ENCODE data around the gene ETV3.

Gene ETV3

DNA sequence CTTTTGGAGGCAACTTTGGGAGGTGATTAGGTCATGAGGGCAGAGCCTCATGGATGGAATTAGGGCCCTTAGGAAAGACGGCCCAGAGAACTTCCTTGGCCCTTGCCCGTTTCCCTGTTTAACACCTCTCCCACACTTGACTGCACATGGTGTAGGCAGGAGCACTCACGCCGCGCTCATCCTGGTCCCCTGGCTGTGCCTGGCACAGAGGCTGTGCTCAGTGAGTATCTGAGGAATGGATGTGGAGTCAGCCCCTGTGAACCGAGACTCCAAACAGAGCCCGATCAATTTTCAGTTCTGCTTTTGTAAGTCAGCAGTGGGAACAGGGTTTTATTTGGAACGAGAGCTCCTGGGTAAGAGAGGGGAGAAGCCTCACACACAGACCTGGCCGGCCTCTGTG, 29.8 kb upstream of the ETV3 start (continued):
- TF ChIP-seq ARNTL (CRISPR knock-in tag; IDR thresholded peaks at IDR 0.05; ENCODE audit: borderline replicate concordance, low read depth) (no peak), SNAI2 (CRISPR knock-in tag; IDR thresholded peaks at IDR 0.05) (no peak), ESRRG (CRISPR knock-in tag; IDR thresholded peaks at IDR 0.05) (no peak), GLIS3 (CRISPR knock-in tag; IDR thresholded peaks at IDR 0.05) (no peak)

GRCh38 chr1:157167437-157167836, 29.2 kb upstream of the ETV3 start:
- no peak for ATAC-seq
- TF ChIP-seq ARNTL (CRISPR knock-in tag; IDR thresholded peaks at IDR 0.05; ENCODE audit: borderline replicate concordance, low read depth) (no peak), ZFP3 (CRISPR knock-in tag; IDR thresholded peaks at IDR 0.05) (no peak), ZC3H10 (CRISPR knock-in tag; IDR thresholded peaks at IDR 0.05) (no peak), ZNF565 (CRISPR knock-in tag; conservative IDR thresholded peaks at IDR 0.05; ENCODE audit: low read depth) (no peak), RARB (CRISPR knock-in tag; IDR thresholded peaks at IDR 0.05) (no peak), OSR1 (CRISPR knock-in tag; IDR thresholded peaks at IDR 0.05) (no peak), CSDC2 (CRISPR knock-in tag; IDR thresholded peaks at IDR 0.05) (no peak), SNAI2 (CRISPR knock-in tag; IDR thresholded peaks at IDR 0.05) (no peak), TCF4 (CRISPR knock-in tag; IDR thresholded peaks at IDR 0.05; ENCODE audit: borderline replicate concordance) (no peak), POU6F1 (CRISPR knock-in tag; IDR thresholded peaks at IDR 0.05; ENCODE audit: borderline replicate concordance, low read depth) (no peak), TSHZ2 (CRISPR knock-in tag; IDR thresholded peaks at IDR 0.05) (no peak), PPARA (CRISPR knock-in tag; IDR thresholded peaks at IDR 0.05; ENCODE audit: borderline replicate concordance) (no peak), ISL1 (CRISPR knock-in tag; IDR thresholded peaks at IDR 0.05) (no peak), ZNF8 (CRISPR knock-in tag; IDR thresholded peaks at IDR 0.05) (no peak), ZFP30 (CRISPR knock-in tag; IDR thresholded peaks at IDR 0.05) (no peak)
- TF ChIP-seq, protein P1, sequence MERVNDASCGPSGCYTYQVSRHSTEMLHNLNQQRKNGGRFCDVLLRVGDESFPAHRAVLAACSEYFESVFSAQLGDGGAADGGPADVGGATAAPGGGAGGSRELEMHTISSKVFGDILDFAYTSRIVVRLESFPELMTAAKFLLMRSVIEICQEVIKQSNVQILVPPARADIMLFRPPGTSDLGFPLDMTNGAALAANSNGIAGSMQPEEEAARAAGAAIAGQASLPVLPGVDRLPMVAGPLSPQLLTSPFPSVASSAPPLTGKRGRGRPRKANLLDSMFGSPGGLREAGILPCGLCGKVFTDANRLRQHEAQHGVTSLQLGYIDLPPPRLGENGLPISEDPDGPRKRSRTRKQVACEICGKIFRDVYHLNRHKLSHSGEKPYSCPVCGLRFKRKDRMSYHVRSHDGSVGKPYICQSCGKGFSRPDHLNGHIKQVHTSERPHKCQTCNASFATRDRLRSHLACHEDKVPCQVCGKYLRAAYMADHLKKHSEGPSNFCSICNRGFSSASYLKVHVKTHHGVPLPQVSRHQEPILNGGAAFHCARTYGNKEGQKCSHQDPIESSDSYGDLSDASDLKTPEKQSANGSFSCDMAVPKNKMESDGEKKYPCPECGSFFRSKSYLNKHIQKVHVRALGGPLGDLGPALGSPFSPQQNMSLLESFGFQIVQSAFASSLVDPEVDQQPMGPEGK (CRISPR knock-in tag; IDR thresholded peaks at IDR 0.05; ENCODE audit: borderline replicate concordance), result no peak
- TF ChIP-seq, protein P2, sequence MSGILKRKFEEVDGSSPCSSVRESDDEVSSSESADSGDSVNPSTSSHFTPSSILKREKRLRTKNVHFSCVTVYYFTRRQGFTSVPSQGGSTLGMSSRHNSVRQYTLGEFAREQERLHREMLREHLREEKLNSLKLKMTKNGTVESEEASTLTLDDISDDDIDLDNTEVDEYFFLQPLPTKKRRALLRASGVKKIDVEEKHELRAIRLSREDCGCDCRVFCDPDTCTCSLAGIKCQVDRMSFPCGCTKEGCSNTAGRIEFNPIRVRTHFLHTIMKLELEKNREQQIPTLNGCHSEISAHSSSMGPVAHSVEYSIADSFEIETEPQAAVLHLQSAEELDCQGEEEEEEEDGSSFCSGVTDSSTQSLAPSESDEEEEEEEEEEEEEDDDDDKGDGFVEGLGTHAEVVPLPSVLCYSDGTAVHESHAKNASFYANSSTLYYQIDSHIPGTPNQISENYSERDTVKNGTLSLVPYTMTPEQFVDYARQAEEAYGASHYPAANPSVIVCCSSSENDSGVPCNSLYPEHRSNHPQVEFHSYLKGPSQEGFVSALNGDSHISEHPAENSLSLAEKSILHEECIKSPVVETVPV (CRISPR knock-in tag; IDR thresholded peaks at IDR 0.05), result no peak

GRCh38 chr1:157166590-157166989, 28.4 kb upstream of the ETV3 start:
- TF ChIP-seq PPARA (CRISPR knock-in tag; IDR thresholded peaks at IDR 0.05; ENCODE audit: borderline replicate concordance), result no peak
- no peak for TF ChIP-seq ZNF8 (CRISPR knock-in tag; IDR thresholded peaks at IDR 0.05)
- TF ChIP-seq BACH2 (CRISPR knock-in tag; IDR thresholded peaks at IDR 0.05; ENCODE audit: borderline replicate concordance), result no peak
- no peak for TF ChIP-seq RARB (CRISPR knock-in tag; IDR thresholded peaks at IDR 0.05)
- TF ChIP-seq TSHZ2 (CRISPR knock-in tag; IDR thresholded peaks at IDR 0.05), result no peak
- no peak for TF ChIP-seq SNAI2 (CRISPR knock-in tag; IDR thresholded peaks at IDR 0.05)
- TF ChIP-seq ZFP3 (CRISPR knock-in tag; IDR thresholded peaks at IDR 0.05), result no peak
- TF ChIP-seq, protein P2 (CRISPR knock-in tag; IDR thresholded peaks at IDR 0.05), result no peak
- TF ChIP-seq TOX (CRISPR knock-in tag; IDR thresholded peaks at IDR 0.05; ENCODE audit: borderline replicate concordance), result no peak
- TF ChIP-seq ESRRG (CRISPR knock-in tag; IDR thresholded peaks at IDR 0.05), result no peak
- no peak for TF ChIP-seq POU6F1 (CRISPR knock-in tag; IDR thresholded peaks at IDR 0.05; ENCODE audit: borderline replicate concordance, low read depth)
- no peak for ATAC-seq

Measured in SK-N-SH treated with all-trans-retinoic acid at 6 μM for 48 hours (cell line).